ENCODE results near the gene CCDC85B. TPM values are rescaled to one million over a fixed set of nuclear protein-coding genes. Genes with fewer than 3 reads are reported as not detected.

Gene CCDC85B
- polyA plus RNA-seq, 1 experiment: 33.4 TPM

GRCh38 chr11:65922565-65922964, 32.1 kb downstream of the CCDC85B start:
- no peak for TF ChIP-seq CTCF (IDR thresholded peaks at IDR 0.05; ENCODE audit: insufficient read depth, low read depth, low read length)
- no peak for DNase-seq (ENCODE audit: low read depth)
- no peaks in the 10 kb centered on the region for H3K27me3 ChIP-seq (ENCODE audit: control insufficient read depth, insufficient read depth, low read length)
- POLR2A ChIA-PET: no interaction called here
- peaks cover 8% of the 10 kb centered on the region for H3K36me3 ChIP-seq (ENCODE audit: control insufficient read depth, insufficient read depth, low read length)
- CTCF ChIA-PET: interaction anchor here (1.4 to 1.6 kb wide), 3 partner anchors 34 to 58 kb away, joined by 3 to 8 read pairs (median 5); partner anchors contain the start of gene FIBP
- no peak overlapping the region for H3K4me3 ChIP-seq (ENCODE audit: low read depth, low read length)

GRCh38 chr11:65925397-65925796, 34.9 kb downstream of the CCDC85B start:
- ChIA-PET POLR2A (no interaction called here), CTCF (no interaction called here)
- no peak overlapping the region for H3K4me3 ChIP-seq (ENCODE audit: low read depth, low read length)

GRCh38 chr11:65927904-65928397, 37.5 kb downstream of the CCDC85B start:
- ChIA-PET POLR2A (no interaction called here), CTCF (no interaction called here)
- DNase-seq (ENCODE audit: low read depth): no peak
- Histone ChIP-seq H3K27me3 (ENCODE audit: control insufficient read depth, insufficient read depth, low read length) (no peaks in the 10 kb centered on the region), H3K36me3 (ENCODE audit: control insufficient read depth, insufficient read depth, low read length) (peaks cover under 1% of the 10 kb centered on the region; the same call in 1 of the 2 replicates), H3K4me3 (ENCODE audit: low read depth, low read length) (no peak overlapping the region)
- no peak for TF ChIP-seq CTCF (IDR thresholded peaks at IDR 0.05; ENCODE audit: insufficient read depth, low read depth, low read length)

More at GRCh38 chr11:65925397-65925796, 34.9 kb downstream of the CCDC85B start:
- peaks cover 7% of the 10 kb centered on the region for H3K36me3 ChIP-seq (ENCODE audit: control insufficient read depth, insufficient read depth, low read length)
- no peak for TF ChIP-seq CTCF (IDR thresholded peaks at IDR 0.05; ENCODE audit: insufficient read depth, low read depth, low read length)
- no peaks in the 10 kb centered on the region for H3K27me3 ChIP-seq (ENCODE audit: control insufficient read depth, insufficient read depth, low read length)
- no peak for DNase-seq (ENCODE audit: low read depth)

GRCh38 chr11:65928667-65929066, 38.2 kb downstream of the CCDC85B start:
- no peak overlapping the region for H3K4me3 ChIP-seq (ENCODE audit: low read depth, low read length)
- CTCF ChIA-PET: no interaction called here
- H3K36me3 ChIP-seq (ENCODE audit: control insufficient read depth, insufficient read depth, low read length): no peaks in the 10 kb centered on the region; the same call in 1 of the 2 replicates
- no peaks in the 10 kb centered on the region for H3K27me3 ChIP-seq (ENCODE audit: control insufficient read depth, insufficient read depth, low read length)
- no peak for DNase-seq (ENCODE audit: low read depth)
- POLR2A ChIA-PET: no interaction called here
- TF ChIP-seq CTCF (IDR thresholded peaks at IDR 0.05; ENCODE audit: insufficient read depth, low read depth, low read length): no peak

GRCh38 chr11:65931773-65932557, 41.5 kb downstream of the CCDC85B start:
- Histone ChIP-seq H3K36me3 (ENCODE audit: control insufficient read depth, insufficient read depth, low read length) (no peaks in the 10 kb centered on the region), H3K4me3 (ENCODE audit: low read depth, low read length) (no peak overlapping the region), H3K27me3 (ENCODE audit: control insufficient read depth, insufficient read depth, low read length) (no peaks in the 10 kb centered on the region)
- DNase-seq (ENCODE audit: low read depth): no peak
- no peak for TF ChIP-seq CTCF (IDR thresholded peaks at IDR 0.05; ENCODE audit: insufficient read depth, low read depth, low read length)
- CTCF ChIA-PET: interaction anchor here (0.6 to 2.0 kb wide), 2 partner anchors 47 to 290 kb away, joined by 3 to 7 read pairs; no protein-coding TSS in a partner anchor
- POLR2A ChIA-PET: no interaction called here
